Neuronal stem cell (in vitro differentiated cells): ENCODE measurements around the gene IRF2.
"Not testable (repeated sequence)": the region's sequence is repeated elsewhere in the genome, so short reads cannot be mapped to it uniquely, and the experiment has no call there.

ENCODE experiments used
- DNase-seq: peaks from one replicate; pipeline ENCODE4 v3.0.0-alpha.2; 2013; ENCODE audit warnings: low spot score
- H2AFZ ChIP-seq: one replicate; pipeline ENCODE4 v1.6.1; 2013; ENCODE audit warnings: mild to moderate bottlenecking, low read length, inconsistent platforms
- H2AK5ac ChIP-seq: 2 replicates; pipeline ENCODE4 v1.6.1; 2013; ENCODE audit warnings: low read depth, mild to moderate bottlenecking, inconsistent platforms, low read length, moderate library complexity, mixed read lengths
- H2BK120ac ChIP-seq: 2 replicates; pipeline ENCODE4 v1.6.1; 2013; ENCODE audit warnings: low read depth, mild to moderate bottlenecking, inconsistent platforms, low read length, moderate library complexity, mixed read lengths
- H2BK12ac ChIP-seq: one replicate; pipeline ENCODE4 v1.6.1; 2013; ENCODE audit warnings: low read length, inconsistent platforms
- H2BK15ac ChIP-seq: 2 replicates; pipeline ENCODE4 v1.6.1; 2013; ENCODE audit warnings: mild to moderate bottlenecking, low read length, inconsistent platforms, mixed read lengths
- H2BK5ac ChIP-seq: one replicate; pipeline ENCODE4 v1.6.1; 2013; ENCODE audit warnings: inconsistent platforms, mild to moderate bottlenecking, low read length, moderate library complexity
- H3K14ac ChIP-seq: one replicate; pipeline ENCODE4 v1.6.1; 2013; ENCODE audit warnings: low read length, inconsistent platforms
- H3K18ac ChIP-seq: 2 replicates; pipeline ENCODE4 v1.6.1; 2013; ENCODE audit warnings: low read length, inconsistent platforms
- H3K23ac ChIP-seq: 2 replicates; pipeline ENCODE4 v1.6.1; 2013; ENCODE audit warnings: low read depth, mild to moderate bottlenecking, mixed read lengths, low read length, inconsistent platforms; ENCODE audit not compliant: poor library complexity
- H3K27ac ChIP-seq: replicated peaks from 3 replicates; pipeline ENCODE4 v1.5.1; 2013; ENCODE audit warnings: low read length, inconsistent platforms
- H3K27me3 ChIP-seq, 3 experiments: 2 replicates each; pipeline ENCODE4 v1.6.1; 2013; ENCODE audit warnings: low read length in 3 of 3, mild to moderate bottlenecking in 2 of 3, inconsistent platforms in 1 of 3, low read depth in 1 of 3, mixed read lengths in 1 of 3, moderate library complexity in 1 of 3; ENCODE audit not compliant: control insufficient read depth in 3 of 3, insufficient read depth in 3 of 3
- H3K36me3 ChIP-seq, 2 donors: replicated peaks in 1 of 2; 2 replicates each; pipeline ENCODE4 v1.6.1; 2013; ENCODE audit warnings: low read length in 2 of 2; ENCODE audit not compliant: control insufficient read depth in 2 of 2, insufficient read depth in 2 of 2
- H3K4ac ChIP-seq: 2 replicates; pipeline ENCODE4 v1.6.1; 2013; ENCODE audit warnings: inconsistent platforms, mild to moderate bottlenecking, low read length, moderate library complexity
- H3K4me1 ChIP-seq, 2 donors: 1 replicate in 1 of 2; 2 replicates in 1 of 2; pipeline ENCODE4 v1.6.1; 2013; ENCODE audit warnings: low read length in 2 of 2, low read depth in 1 of 2; ENCODE audit not compliant: control insufficient read depth in 2 of 2, insufficient read depth in 1 of 2
- H3K4me2 ChIP-seq: one replicate; pipeline ENCODE4 v1.6.1; 2013; ENCODE audit warnings: mild to moderate bottlenecking, low read length, inconsistent platforms; ENCODE audit not compliant: insufficient read depth, poor library complexity, severe bottlenecking
- H3K4me3 ChIP-seq, 2 donors: 2 replicates each; pipeline ENCODE4 v1.5.1; 2013; ENCODE audit warnings: low read length in 2 of 2, mild to moderate bottlenecking in 2 of 2, inconsistent platforms in 1 of 2, moderate library complexity in 1 of 2
- H3K79me1 ChIP-seq: one replicate; pipeline ENCODE4 v1.6.1; 2013; ENCODE audit warnings: low read depth, mild to moderate bottlenecking, inconsistent platforms, low read length, moderate library complexity
- H3K9ac ChIP-seq: one replicate; pipeline ENCODE4 v1.6.1; 2013; ENCODE audit warnings: mild to moderate bottlenecking, low read depth, low read length, inconsistent platforms; ENCODE audit not compliant: poor library complexity
- H3K9me3 ChIP-seq, 2 donors: replicated peaks in 1 of 2; 2 replicates each; pipeline versions ENCODE3 to v1.6.1; 2013; ENCODE audit warnings: low read length in 2 of 2, mild to moderate bottlenecking in 2 of 2, inconsistent platforms in 1 of 2, low read depth in 1 of 2, mixed read lengths in 1 of 2, moderate library complexity in 1 of 2; ENCODE audit not compliant: control insufficient read depth in 2 of 2, insufficient read depth in 1 of 2
- H4K8ac ChIP-seq: one replicate; pipeline ENCODE4 v1.6.1; 2013; ENCODE audit warnings: low read depth, mild to moderate bottlenecking, inconsistent platforms, low read length, moderate library complexity
- H4K91ac ChIP-seq: one replicate; pipeline ENCODE4 v1.6.1; 2013; ENCODE audit warnings: low read length, low read depth, mild to moderate bottlenecking, inconsistent platforms; ENCODE audit not compliant: poor library complexity
- WGBS, 2 donors: extraction: QIAGEN DNeasy Blood & Tissue Kit; methylation state at CpG; one replicate each; pipeline ENCODE4 v1.1.7; 2013; ENCODE audit warnings: missing lambda C conversion rate in 2 of 2, mixed read lengths in 1 of 2; ENCODE audit not compliant: insufficient read length in 2 of 2, insufficient replicate concordance in 1 of 2; ENCODE audit errors: extremely low coverage in 2 of 2; 5-methylcytosine and 5-hydroxymethylcytosine counted together

IRF2 gene

DNA sequence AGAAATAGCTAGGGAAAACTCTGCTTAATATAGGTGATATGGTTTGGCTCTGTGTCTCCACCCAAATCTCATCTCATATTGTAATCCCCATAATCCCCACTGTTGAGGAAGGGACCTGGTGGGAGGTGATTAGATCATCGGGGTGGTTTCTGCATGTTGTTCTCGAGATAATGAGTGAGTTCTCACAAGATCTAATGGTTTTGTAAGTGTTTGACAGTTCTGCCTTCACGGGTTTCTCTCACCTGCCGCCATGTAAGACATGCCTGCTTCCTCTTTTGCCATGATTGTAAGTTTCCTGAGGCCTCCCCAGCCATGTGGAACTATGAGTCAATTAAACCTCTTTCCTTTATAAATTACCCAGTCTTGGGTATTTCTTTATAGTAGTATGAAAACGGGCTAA is 94.1 kb downstream of the IRF2 start:
- H2BK15ac ChIP-seq, H3K18ac ChIP-seq, H2AFZ ChIP-seq, H2BK120ac ChIP-seq, H3K4me2 ChIP-seq, DNase-seq, H3K4me3 ChIP-seq, H3K27me3 ChIP-seq, H3K4ac ChIP-seq, H3K9me3 ChIP-seq, H2BK12ac ChIP-seq, H3K79me1 ChIP-seq, H3K27ac ChIP-seq, H4K8ac ChIP-seq, H3K14ac ChIP-seq, H2BK5ac ChIP-seq, H3K36me3 ChIP-seq, H4K91ac ChIP-seq, H3K23ac ChIP-seq, H3K9ac ChIP-seq, H2AK5ac ChIP-seq: not testable (repeated sequence)
- H3K4me1 ChIP-seq = peaks cover 15 to 20% of the 10 kb centered on the region in 2 donors
- no CpG with 5 or more reads among the region's 5 CpGs for WGBS, 2 donors

- no peak overlapping the region for H4K91ac ChIP-seq
- no peak overlapping the region for H3K27ac ChIP-seq
- H3K4ac ChIP-seq = no peak overlapping the region
- no peak overlapping the region for H2BK5ac ChIP-seq
- H2BK12ac ChIP-seq = no peak overlapping the region
- no peaks in the 10 kb centered on the region for H3K79me1 ChIP-seq
- DNase-seq = no peak
- H3K9ac ChIP-seq = no peak overlapping the region
- no peaks in the 10 kb centered on the region for H3K36me3 ChIP-seq
- H3K18ac ChIP-seq = no peak overlapping the region
- H3K4me2 ChIP-seq = no peak overlapping the region
- H2AK5ac ChIP-seq = no peak overlapping the region
- H3K4me3 ChIP-seq = no peak overlapping the region
- H3K14ac ChIP-seq = no peak overlapping the region
- H4K8ac ChIP-seq = no peak overlapping the region
- peaks cover 0 to 7% of the 10 kb centered on the region in 2 donors for H3K9me3 ChIP-seq
- peaks cover 0 to under 1% of the 10 kb centered on the region in 2 donors for H3K4me1 ChIP-seq
- no peak overlapping the region for H2BK120ac ChIP-seq
- no peaks in the 10 kb centered on the region for H3K27me3 ChIP-seq
- H2BK15ac ChIP-seq = no peak overlapping the region
- WGBS, 2 donors = no CpG with 5 or more reads among the region's 1 CpG
- H2AFZ ChIP-seq = no peak overlapping the region
- H3K23ac ChIP-seq = no peak overlapping the region
Observed at GRCh38 chr4:184376923-184377322, 97.4 kb downstream of the IRF2 start.

DNA sequence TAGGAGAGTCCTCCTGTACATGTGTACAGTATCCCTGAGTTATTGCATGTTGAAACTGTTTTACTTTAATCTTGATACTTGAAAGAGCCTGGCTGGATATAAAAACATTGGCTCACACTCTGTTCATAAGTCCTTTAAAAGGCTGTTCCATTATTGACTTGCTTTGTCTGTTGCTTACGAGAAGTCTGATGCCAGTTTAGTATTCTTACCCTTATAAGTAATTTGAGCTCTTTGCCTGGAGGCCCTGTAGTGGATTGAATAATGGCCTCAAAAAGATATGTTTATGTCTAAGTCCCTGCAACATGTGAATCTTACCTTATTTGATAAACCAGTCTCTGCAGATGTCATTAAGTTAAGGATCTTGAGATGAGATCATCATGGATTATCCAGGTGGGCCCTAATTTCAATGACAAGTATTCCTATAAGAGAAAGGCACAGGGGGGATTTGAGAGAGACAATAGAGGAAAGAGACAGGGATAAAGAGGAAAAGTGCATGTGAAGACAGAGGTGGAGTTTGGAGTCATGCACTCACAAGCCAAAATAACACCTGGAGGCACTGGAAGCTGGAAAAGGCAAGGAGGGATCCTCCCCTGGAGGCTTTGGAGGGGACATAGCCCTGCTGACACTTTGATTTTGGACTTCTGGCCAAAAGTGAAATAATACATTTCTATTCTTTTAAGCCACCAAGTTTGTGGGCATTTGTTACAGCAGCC is 98.1 kb downstream of the IRF2 start:
- no peak overlapping the region for H2BK120ac ChIP-seq
- no peak overlapping the region for H4K91ac ChIP-seq
- H2BK5ac ChIP-seq = no peak overlapping the region
- no CpG with 5 or more reads among the region's 1 CpG for WGBS, 2 donors
- no peak overlapping the region for H3K4ac ChIP-seq
- no peak overlapping the region for H3K23ac ChIP-seq
- H3K27ac ChIP-seq = no peak overlapping the region
- H3K36me3 ChIP-seq = no peaks in the 10 kb centered on the region
- no peaks in the 10 kb centered on the region for H3K79me1 ChIP-seq
- H2AFZ ChIP-seq = no peak overlapping the region
- no peak overlapping the region for H3K4me2 ChIP-seq
- no peak overlapping the region for H3K14ac ChIP-seq
- DNase-seq = no peak
- no peak overlapping the region for H2AK5ac ChIP-seq
- H4K8ac ChIP-seq = no peak overlapping the region
- H3K9ac ChIP-seq = no peak overlapping the region
- no peak overlapping the region for H2BK12ac ChIP-seq
- peaks cover 0 to 7% of the 10 kb centered on the region in 2 donors for H3K9me3 ChIP-seq
- no peaks in the 10 kb centered on the region for H3K27me3 ChIP-seq
- H3K4me3 ChIP-seq = no peak overlapping the region
- no peak overlapping the region for H3K18ac ChIP-seq
- no peak overlapping the region for H2BK15ac ChIP-seq
- no peaks in the 10 kb centered on the region for H3K4me1 ChIP-seq

- not testable (repeated sequence) for H3K9me3 ChIP-seq, DNase-seq, H2BK12ac ChIP-seq, H2BK15ac ChIP-seq, H3K23ac ChIP-seq, H3K4me1 ChIP-seq, H4K91ac ChIP-seq, H3K27me3 ChIP-seq, H2AFZ ChIP-seq, H2AK5ac ChIP-seq, H3K27ac ChIP-seq, H2BK5ac ChIP-seq, H3K14ac ChIP-seq, H3K4me2 ChIP-seq, H3K18ac ChIP-seq, H3K36me3 ChIP-seq, H3K4me3 ChIP-seq, H3K79me1 ChIP-seq, H3K4ac ChIP-seq, H2BK120ac ChIP-seq, H4K8ac ChIP-seq, H3K9ac ChIP-seq
- 100% methylated on average over 2 of the region's 3 CpGs; no CpG with 5 or more reads in 1 of the 2 donors for WGBS, 2 donors
Observed at GRCh38 chr4:184375623-184376022, 98.7 kb downstream of the IRF2 start.
